Dermis blood vessel endothelial cell (primary cell): ENCODE data around the gene PDIA6. TPM values are rescaled to one million over a fixed set of nuclear protein-coding genes. Genes with fewer than 3 reads are reported as not detected.

Source experiments
- DNase-seq: peaks from one replicate; pipeline ENCODE4 v3.0.0; 2010
- total RNA-seq: library from RNA; depleted of rRNA; stranded (reverse); fragments of >200 nt; gene quantifications from 2 replicates; pipeline ENCODE4 v1.2.3, GENCODE V29; 2014

Gene PDIA6
- 472 and 738 TPM in 2 replicates for total RNA-seq

DNA sequence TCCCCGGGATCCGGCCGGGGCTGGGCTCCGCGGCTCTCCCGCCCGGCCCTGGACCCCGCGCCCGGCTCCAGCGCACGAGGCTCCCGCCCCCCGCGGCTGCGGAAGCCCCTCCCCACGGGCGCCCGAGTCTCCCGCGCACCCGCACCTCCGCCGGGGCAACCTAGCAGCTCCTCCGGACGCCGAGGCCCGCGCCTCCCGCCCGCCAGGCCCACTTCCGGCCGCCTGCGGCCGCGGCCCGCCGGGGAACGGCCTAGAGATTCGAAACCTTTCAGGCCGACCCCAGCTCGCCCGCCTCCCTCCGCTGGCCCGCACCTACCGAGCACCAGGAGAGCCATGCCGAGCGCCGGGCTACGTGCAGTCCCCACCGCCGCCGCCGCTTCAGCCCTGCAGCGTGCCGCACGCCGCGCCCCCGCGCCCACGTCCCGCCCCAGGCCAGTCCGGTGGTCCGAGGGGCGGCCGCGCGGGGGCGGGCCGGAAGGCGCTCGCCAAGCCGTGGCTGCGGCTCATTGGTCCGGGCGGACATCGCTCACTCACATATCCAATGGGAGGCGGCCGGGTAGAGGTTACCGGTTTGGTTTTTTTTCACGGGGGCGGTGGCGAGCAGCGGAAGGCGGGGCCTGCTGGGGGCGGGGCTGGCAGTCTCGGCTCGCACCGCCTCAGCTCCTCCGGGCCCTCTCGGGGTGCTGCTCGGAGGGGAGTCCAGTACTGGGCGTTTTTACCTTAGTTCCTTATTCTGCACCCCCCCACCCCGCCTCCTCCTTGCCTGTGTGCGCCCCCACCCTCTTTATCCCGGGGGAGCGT, at the start of gene PDIA6:
TSS of gene PDIA6 (minus strand) at position 424 of the 801 bp plus-strand sequence. CDS start at position 335, 89 bp downstream.
- DNase-seq = peak; percentile 98

DNA sequence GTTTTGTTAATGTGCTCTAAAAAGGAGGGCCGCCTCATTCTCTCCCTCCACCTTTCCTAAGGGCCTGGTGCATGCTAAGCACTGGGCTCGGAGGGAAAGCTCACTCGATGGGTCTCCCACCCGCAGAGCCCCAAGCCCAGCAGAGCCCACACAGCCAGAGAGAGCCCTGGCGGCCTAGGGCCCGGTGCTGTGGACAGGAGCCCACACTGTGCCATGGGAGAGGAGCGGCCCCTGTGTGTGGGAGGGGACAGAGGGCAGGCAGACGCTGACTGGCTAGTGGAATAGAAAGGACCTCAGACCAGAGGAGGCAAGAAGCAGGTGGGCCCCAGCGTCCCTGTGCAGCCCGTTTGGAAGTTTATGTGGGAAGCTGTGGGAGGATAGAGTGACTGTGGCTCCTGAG, 49.7 kb upstream of the PDIA6 start:
- no peak for DNase-seq

DNA sequence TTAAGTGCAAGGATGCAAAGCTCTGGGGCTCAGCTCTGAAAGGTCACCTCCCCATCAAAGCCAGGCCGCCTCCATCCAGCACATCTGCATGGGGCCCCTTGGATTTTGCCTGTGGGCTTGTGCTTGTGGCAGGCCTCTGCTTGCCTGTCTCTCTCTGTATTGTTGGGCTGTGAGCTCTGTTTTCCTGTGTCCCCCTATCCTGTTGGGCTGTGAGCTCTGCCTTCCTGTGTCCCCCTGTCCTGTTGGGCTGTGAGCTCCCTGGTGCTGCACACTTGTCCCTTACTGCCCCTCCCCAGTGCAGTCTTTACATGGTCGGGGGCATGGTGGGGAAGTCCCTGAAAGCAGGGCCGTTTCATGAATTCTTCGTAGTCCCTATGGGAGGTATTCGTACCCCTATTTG, 49.2 kb upstream of the PDIA6 start:
- DNase-seq = no peak

GRCh38 chr2:10860814-10861325, 48.3 kb upstream of the PDIA6 start:
- no peak for DNase-seq

- DNase-seq = no peak
These were observed 47.7 kb upstream of the PDIA6 start for GRCh38 chr2:10860081-10860813.

GRCh38 chr2:10859278-10859677, 46.7 kb upstream of the PDIA6 start:
- DNase-seq = no peak

- DNase-seq = no peak
These were observed 36.0 kb upstream of the PDIA6 start for GRCh38 chr2:10848541-10848940.

DNA sequence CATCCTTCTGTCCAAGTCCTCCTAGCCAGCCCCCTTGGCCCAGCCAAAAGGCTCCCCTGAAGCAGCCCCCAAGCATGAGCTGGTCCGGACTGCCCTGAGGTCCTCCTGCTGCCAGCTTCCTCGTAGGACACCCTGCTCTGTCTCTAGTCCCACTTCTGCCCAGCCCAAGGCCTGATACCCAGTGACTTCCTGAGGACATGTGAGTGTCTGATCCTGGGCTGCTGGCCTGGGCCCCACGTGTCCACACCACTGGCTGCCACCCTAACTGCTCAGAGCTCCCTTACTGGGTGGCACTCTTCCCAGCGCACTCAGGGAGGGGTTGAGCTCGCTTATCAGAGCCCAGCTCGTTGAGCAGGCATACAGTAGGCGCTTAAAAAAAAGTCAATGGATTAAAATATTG, 34.4 kb upstream of the PDIA6 start:
- no peak for DNase-seq

DNA sequence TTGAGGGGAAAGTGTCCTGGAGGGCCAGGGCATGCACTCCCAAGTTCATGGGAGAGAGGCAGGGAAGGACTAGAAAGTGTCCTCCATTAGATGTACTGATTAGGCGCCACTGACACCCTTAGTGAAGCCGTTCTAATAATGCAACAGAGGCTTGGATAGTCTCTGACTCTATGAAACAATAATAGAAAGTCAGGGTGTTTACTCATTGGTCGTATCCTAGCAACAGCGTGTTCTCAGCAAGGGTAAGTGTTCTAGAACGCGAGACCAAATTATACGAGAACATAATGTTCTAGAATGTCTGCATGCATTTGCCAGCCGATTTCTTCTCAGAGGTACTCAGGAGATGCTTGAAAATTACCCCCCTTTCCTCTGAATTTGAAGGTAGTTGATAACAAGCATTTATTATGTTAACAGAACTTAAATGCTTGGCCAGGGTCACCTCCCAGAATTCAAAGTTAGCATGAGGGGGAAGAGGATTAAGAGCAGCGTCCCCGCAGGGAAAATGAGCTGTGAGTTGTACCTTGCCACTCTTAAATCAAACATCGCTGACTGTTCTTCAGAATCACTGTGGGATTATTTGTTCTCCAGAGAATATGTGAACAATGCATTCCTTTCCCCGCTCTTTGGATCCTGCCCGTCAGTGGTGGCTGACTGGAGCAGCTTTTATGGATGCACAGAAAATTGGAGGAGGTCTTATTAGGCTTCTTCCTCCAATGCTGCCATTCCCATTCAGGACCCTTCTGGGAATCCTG, 33.7 kb upstream of the PDIA6 start:
- no peak for DNase-seq

- DNase-seq = no peak
These were observed 33.1 kb upstream of the PDIA6 start for GRCh38 chr2:10845640-10846039.

GRCh38 chr2:10844097-10844496, 31.5 kb upstream of the PDIA6 start:
- DNase-seq = peak; percentile 39

DNA sequence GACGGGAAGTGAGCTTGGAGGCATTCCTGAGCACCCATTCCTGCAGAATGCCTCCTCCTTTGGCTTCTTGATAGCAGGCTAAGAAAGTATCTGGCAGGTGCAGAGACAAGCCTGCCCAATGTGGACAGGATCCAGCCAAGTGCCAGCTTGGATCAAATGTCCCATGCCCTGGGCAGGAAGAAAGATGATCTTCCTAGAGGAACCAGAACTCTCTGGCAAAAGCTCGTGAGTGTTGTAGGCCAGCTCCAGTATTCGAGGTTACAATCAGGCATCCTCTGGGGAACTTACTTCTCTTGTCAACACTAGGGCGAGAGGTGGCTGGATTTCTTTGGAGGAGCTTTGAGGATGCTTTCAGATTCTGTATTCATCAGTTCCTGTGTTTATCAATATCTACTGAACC, 29.9 kb upstream of the PDIA6 start:
- no peak for DNase-seq

- no peak for DNase-seq
These were observed 29.1 kb upstream of the PDIA6 start for GRCh38 chr2:10841547-10842219.

DNA sequence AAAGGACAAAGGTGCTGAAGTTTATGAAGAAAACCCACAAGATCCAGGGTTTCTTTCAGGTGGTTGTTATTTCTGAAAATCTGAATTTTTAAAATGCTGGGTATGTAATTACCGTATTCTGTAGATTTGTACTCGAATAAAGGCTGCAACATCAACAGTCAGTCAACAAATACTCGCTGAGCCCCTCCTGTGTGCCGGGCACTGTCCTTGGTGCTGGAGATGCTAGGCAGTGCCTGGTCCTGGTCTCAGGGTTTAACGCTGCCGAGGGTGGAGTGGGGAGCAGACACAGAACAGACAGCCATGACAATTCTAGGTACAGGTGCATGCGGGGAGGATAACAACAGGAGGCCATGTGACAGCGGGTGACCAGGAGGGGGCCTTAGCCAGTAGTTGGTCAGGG, 27.2 kb upstream of the PDIA6 start:
- DNase-seq = peak; percentile 49

DNA sequence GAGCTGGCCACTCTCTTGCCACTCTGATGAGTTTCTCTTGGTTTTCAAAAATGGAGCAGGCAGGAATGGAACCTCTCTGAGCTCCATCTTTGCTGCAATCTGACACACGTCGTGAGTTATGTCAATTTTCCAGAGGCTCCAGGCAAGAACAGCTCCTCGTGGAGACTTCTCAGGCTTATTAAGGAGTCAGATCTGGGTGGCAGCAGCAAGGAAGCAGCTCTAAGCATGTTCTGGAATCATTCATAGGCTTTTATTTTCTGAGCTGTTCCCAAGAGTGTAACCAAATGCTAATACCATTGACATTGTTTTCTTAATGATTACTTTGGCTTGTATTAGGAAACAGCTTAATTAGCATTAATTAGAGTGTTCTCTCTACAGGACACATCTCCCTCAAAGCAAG, 26.1 kb upstream of the PDIA6 start:
- DNase-seq = no peak

DNA sequence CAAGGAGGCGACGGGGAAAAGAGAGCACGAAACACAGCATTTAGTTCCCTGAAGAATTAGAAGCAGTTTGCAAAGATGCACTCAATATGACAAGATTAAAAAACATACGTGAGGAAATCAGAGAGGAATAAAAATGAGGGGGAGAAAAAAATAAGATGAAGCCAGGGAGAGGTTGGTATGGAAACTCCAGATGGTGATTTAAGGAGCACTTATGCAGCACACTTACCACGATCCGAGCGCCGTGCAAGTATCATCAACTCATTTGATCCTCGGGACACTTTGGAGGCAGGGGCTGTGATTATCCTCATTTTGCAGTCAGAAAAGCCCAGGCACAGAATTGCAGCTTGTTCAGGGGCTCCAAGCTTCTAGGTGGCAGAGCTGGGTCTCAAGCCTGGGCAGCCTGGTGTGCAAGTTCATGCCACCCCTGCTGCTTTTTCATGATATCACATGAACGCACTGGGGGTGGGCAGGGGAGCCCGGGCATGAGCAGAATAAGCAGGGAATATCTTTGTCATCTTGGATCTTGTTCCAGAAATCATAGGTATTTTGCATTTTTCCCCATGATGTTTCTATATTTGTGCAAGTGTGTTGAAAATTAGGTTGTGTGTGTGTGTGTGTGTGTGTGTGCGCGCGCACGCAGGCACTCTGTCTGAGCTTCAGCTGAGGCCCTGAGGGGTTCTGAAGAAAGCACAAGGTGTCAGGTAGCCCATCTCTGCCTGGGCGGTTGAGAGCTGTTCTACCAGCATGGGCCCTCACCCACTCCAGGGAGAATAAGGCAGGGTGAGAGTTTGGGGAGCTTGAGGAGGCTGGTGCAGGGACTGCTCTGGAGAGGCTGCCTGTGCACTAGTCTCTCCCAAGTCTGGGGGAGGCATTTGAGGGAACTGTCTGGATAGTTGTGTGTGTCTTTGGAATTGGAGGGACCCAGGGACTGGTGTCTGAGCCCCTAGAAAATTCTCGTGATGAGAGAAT, 25.0 kb upstream of the PDIA6 start:
- no peak for DNase-seq

DNA sequence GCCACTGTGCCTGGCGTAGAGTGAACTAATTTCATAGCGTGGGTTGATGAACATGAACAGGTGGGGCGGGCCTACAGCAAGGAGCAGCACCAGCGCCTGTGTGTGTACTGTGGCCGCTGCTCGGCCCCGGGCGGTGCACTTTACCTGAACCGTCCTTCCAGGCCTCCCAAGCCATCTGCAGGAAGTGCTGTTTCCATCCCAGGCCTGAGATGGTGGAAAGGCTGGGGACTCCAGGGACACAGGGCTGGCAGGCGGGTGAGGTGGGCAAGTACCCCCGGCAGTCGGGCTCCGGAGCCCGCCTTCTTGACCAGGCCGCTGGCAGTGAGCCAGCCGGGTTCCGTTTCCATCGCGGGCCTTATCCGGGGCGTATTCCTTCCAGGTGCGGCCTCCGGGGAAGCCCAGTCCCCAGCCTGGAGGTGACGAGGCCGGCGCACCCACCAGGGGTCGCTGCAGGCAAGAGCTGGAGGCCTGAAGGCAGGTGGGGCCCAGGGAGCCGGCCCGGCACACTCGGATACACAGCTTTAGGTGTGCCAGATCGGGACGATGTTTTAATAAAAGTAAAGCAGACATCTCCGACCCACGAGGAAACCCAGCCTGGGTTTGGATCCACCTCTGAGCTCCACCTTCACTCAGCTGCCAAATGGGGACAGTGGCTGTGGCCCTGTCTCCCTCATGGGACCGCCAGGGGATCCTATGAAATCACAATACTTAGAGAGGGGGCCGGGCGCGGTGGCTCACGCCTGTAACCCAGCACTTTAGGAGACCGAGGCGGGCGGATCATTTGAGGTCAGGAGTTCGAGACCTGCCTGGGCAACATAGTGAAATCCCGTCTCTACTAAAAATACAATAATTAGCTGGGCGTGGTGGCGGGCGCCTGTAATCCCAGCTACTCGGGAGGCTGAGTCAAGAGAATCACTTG, 22.7 kb upstream of the PDIA6 start:
- DNase-seq = peak; percentile 76

DNA sequence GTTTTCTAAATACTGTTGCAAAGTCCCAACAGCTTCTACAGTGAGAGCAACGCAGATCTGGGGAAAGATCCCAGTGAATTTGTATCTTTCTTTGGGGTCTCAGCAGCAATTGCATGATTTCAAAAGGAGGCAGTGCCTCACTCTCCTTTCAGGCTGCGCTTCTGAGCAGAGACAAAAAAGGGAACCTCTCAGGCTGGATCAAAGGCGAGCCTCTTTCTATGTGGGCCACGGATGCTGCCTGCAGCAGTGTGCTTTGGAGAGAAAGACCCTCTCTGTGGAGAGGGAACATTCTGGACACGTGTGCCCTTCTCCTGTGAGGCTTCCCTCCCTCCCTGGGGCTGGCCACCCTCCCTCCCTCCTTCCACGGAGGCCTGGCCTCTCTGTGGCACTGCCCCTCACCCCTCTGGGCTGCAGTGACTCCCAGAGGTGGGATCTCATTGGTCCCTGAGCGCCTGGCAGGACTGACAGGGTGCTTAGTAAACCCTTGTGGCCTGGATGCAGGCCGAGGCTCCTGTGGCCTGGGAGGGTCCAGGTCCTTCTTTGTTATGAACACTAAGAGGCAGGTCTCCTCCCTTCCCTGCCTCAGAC, 21.6 kb upstream of the PDIA6 start:
- no peak for DNase-seq

DNA sequence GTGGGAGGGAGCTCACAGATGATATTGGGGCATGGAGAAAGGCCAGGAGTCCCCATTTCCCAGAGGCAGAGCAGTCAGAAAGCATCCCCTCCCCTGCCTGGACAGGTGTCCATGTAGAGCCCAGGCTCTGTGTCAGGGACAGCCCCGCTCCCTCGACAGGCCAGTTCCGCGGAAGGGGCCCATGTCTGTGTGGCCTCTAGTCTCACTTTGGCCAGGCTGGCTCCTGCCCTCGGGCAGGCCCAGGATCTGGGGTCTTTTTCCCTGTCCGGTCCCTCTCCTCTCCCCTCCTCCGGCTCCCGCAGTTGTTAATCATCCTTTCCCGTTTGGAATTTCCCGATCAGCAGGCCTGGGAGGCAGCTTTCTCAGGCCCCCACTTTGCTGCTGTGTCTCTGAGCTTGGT, 20.4 kb upstream of the PDIA6 start:
- DNase-seq = no peak
